Activated naive CD4-positive, alpha-beta T cell treated with anti-CD3 and anti-CD28 coated beads, Interleukin-2, amount 10 ng/mL, durations not matched to agents 7 days and 5 days (primary cell): ENCODE measurements around the gene ARHGEF10L.

Source experiments
- CTCF ChIA-PET: fragments of 350-600 bp; sonication (Branson Sonifier 250); formaldehyde crosslinking; loops from one replicate; lab custom pipeline; 2021; ENCODE audit warnings: antibody characterized with exemption; lab: Charles Lee
- DNase-seq: peaks from one replicate; pipeline ENCODE4 v3.0.0-alpha.2; 2020
- H3K27ac Mint-ChIP-seq: one replicate; pipeline ENCODE4 v1.8.0; 2021; ENCODE audit warnings: mild to moderate bottlenecking, moderate library complexity, mixed read lengths
- H3K27me3 Mint-ChIP-seq: one replicate; pipeline ENCODE4 v1.8.0; 2021; ENCODE audit warnings: mild to moderate bottlenecking, mixed read lengths
- H3K36me3 Mint-ChIP-seq: one replicate; pipeline ENCODE4 v1.8.0; 2021; ENCODE audit warnings: mixed read lengths
- H3K4me1 Mint-ChIP-seq: one replicate; pipeline ENCODE4 v1.8.0; 2021; ENCODE audit warnings: mixed read lengths
- H3K4me3 Mint-ChIP-seq: one replicate; pipeline ENCODE4 v1.8.0; 2021; ENCODE audit warnings: mild to moderate bottlenecking, moderate library complexity, mixed read lengths
- H3K9me3 Mint-ChIP-seq: one replicate; pipeline ENCODE4 v1.8.0; 2021; ENCODE audit warnings: mixed read lengths

Gene ARHGEF10L

GRCh38 chr1:17596186-17596585 lies 56.7 kb downstream of the ARHGEF10L start:
- no peaks in the 10 kb centered on the region for H3K9me3 Mint-ChIP-seq
- peaks cover 7% of the 10 kb centered on the region for H3K27me3 Mint-ChIP-seq
- no peaks in the 10 kb centered on the region for H3K36me3 Mint-ChIP-seq
- H3K4me1 Mint-ChIP-seq, result no peaks in the 10 kb centered on the region
- no peak for DNase-seq
- no peak overlapping the region for H3K27ac Mint-ChIP-seq
- H3K4me3 Mint-ChIP-seq, result no peak overlapping the region
- CTCF ChIA-PET, result no interaction called here

DNA sequence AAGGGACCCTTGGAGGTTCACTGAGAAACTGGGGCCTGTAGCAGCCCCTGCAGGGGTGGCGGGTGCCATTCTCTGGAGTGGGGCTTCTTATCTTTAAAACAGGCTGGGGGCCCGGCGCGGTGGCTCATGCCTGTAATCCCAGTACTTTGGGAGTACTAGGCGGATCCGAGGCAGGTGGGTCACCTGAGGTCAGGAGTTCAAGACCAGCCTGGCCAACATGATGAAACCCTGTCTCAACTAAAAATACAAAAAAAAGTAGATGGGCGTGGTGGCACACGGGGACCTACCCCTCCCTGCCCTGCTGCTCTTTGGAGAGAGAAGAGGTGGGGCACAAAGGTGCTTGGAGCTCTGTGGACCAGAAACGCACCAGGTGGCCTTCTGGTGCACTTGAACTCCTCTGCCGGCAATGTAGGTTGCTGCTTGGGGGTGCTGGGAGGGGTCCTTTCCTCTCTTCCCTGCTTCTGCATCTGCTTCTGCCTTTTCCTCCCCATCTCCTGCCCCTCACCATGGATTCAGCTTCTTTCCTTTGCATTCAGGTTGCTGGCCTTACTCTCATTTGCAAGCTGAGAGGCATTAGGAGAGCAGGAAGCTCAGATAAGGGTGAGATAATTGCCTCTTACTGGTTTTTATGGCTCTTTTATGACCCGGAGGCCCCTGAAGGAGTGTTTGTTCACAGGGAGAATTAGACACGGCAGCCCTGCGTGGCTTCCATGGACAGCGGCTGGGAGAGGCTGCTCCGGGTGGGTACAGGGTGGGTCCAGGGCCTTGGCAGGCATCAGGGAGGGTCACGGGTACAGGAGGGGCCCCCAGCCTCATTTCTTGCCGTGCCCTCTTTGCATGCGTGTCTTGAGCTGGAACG lies 57.4 kb downstream of the ARHGEF10L start:
- H3K4me1 Mint-ChIP-seq, result no peaks in the 10 kb centered on the region
- CTCF ChIA-PET, result interaction anchor here (1.2 kb wide), 1 partner anchor 10 kb away, joined by 4 read pairs; no protein-coding TSS in a partner anchor
- no peak for DNase-seq
- H3K27me3 Mint-ChIP-seq, result peaks cover 7% of the 10 kb centered on the region
- H3K27ac Mint-ChIP-seq, result no peak overlapping the region
- no peak overlapping the region for H3K4me3 Mint-ChIP-seq
- no peaks in the 10 kb centered on the region for H3K36me3 Mint-ChIP-seq
- H3K9me3 Mint-ChIP-seq, result no peaks in the 10 kb centered on the region

- CTCF ChIA-PET, result interaction anchor here (1.2 kb wide), 1 partner anchor 9 kb away, joined by 4 read pairs; no protein-coding TSS in a partner anchor
- no peaks in the 10 kb centered on the region for H3K4me1 Mint-ChIP-seq
- H3K27me3 Mint-ChIP-seq, result peaks cover 7% of the 10 kb centered on the region
- H3K4me3 Mint-ChIP-seq, result no peak overlapping the region
- no peaks in the 10 kb centered on the region for H3K9me3 Mint-ChIP-seq
- H3K27ac Mint-ChIP-seq, result no peak overlapping the region
- no peak for DNase-seq
- no peaks in the 10 kb centered on the region for H3K36me3 Mint-ChIP-seq
Observed at GRCh38 chr1:17597651-17598050, 58.2 kb downstream of the ARHGEF10L start.

- DNase-seq, result no peak
- H3K9me3 Mint-ChIP-seq, result no peaks in the 10 kb centered on the region
- H3K4me1 Mint-ChIP-seq, result no peaks in the 10 kb centered on the region
- peaks cover 5% of the 10 kb centered on the region for H3K27me3 Mint-ChIP-seq
- CTCF ChIA-PET, result no interaction called here
- H3K4me3 Mint-ChIP-seq, result no peak overlapping the region
- H3K27ac Mint-ChIP-seq, result no peak overlapping the region
- H3K36me3 Mint-ChIP-seq, result no peaks in the 10 kb centered on the region
Observed at GRCh38 chr1:17598251-17598650, 58.8 kb downstream of the ARHGEF10L start.

GRCh38 chr1:17599291-17599953 lies 59.9 kb downstream of the ARHGEF10L start:
- H3K4me1 Mint-ChIP-seq, result no peaks in the 10 kb centered on the region
- no peaks in the 10 kb centered on the region for H3K9me3 Mint-ChIP-seq
- no peaks in the 10 kb centered on the region for H3K36me3 Mint-ChIP-seq
- CTCF ChIA-PET, result interaction anchor here (1.3 kb wide), 1 partner anchor 97 kb away, joined by 6 read pairs; no protein-coding TSS in a partner anchor
- H3K4me3 Mint-ChIP-seq, result no peak overlapping the region
- no peak overlapping the region for H3K27ac Mint-ChIP-seq
- DNase-seq, result no peak
- peaks cover 7% of the 10 kb centered on the region for H3K27me3 Mint-ChIP-seq

GRCh38 chr1:17599954-17600300 lies 60.4 kb downstream of the ARHGEF10L start:
- H3K36me3 Mint-ChIP-seq, result no peaks in the 10 kb centered on the region
- no peaks in the 10 kb centered on the region for H3K9me3 Mint-ChIP-seq
- DNase-seq, result no peak
- H3K4me3 Mint-ChIP-seq, result no peak overlapping the region
- CTCF ChIA-PET, result interaction anchor here (1.3 kb wide), 1 partner anchor 98 kb away, joined by 6 read pairs; no protein-coding TSS in a partner anchor
- H3K27me3 Mint-ChIP-seq, result peaks cover 10% of the 10 kb centered on the region
- H3K4me1 Mint-ChIP-seq, result no peaks in the 10 kb centered on the region
- H3K27ac Mint-ChIP-seq, result no peak overlapping the region

DNA sequence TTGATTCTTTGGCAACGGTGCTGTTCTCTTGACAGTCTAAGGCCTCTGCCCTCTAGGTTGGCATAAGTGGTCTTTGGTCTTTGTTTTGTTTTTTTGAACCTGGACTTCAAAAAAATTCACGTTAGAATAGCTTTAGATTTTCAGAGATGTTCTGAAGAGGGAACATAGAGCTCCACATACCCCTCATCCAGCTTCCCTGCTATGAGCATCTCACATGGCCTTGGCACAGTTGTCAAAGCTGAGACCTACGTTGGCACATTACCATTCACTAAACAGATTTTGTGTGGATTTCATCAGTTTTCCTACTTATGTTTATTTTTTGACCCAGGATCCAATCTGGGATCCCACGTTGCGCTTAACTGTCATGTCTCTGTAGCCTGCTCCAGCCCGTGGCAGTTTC lies 60.8 kb downstream of the ARHGEF10L start:
- H3K4me1 Mint-ChIP-seq, result no peaks in the 10 kb centered on the region
- no peak overlapping the region for H3K27ac Mint-ChIP-seq
- H3K9me3 Mint-ChIP-seq, result no peaks in the 10 kb centered on the region
- H3K4me3 Mint-ChIP-seq, result no peak overlapping the region
- DNase-seq, result no peak
- H3K36me3 Mint-ChIP-seq, result no peaks in the 10 kb centered on the region
- peaks cover 11% of the 10 kb centered on the region for H3K27me3 Mint-ChIP-seq
- CTCF ChIA-PET, result interaction anchor here (1.3 kb wide), 1 partner anchor 98 kb away, joined by 6 read pairs; no protein-coding TSS in a partner anchor

DNA sequence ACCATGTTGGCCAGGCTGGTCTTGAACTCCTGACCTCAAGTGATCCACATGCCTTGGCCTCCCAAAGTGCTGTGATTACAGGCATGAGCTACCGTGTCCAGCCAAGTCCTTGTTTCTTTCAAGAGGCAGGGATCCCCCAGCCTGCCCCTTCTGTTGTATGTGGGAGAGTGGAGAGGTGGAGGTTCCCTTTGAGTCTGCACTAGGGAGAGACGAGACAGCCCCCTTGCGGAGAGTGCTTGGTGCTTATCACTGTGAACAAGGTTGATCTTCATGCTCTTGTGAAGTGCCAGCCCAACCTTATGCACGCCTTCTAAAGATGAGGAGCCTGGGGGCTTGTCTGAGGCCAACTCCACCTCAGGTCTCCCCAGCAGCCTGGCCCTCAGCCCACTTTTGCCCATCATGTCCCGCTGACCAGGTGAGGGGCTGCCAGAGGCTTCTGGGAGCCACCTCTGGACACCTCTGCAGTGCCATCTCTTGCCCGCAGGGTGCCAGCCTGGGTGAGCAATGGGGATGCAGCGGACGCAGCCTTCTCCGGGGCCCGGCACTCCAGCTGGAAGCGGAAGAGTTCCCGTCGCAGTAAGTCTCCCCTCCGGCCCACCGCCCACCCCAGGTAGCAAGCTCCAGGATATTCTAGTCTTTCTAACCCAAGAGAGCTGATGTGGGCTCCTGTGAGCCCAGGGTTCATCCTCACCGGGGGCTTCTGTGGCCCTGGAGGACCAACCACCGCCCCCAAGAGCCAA lies 62.3 kb downstream of the ARHGEF10L start:
- H3K27me3 Mint-ChIP-seq, result peaks cover 8% of the 10 kb centered on the region
- no peaks in the 10 kb centered on the region for H3K4me1 Mint-ChIP-seq
- H3K27ac Mint-ChIP-seq, result no peak overlapping the region
- no peaks in the 10 kb centered on the region for H3K9me3 Mint-ChIP-seq
- H3K4me3 Mint-ChIP-seq, result no peak overlapping the region
- DNase-seq, result no peak
- CTCF ChIA-PET, result interaction anchor here (1.1 kb wide), 1 partner anchor 99 kb away, joined by 3 read pairs; no protein-coding TSS in a partner anchor
- H3K36me3 Mint-ChIP-seq, result no peaks in the 10 kb centered on the region

DNA sequence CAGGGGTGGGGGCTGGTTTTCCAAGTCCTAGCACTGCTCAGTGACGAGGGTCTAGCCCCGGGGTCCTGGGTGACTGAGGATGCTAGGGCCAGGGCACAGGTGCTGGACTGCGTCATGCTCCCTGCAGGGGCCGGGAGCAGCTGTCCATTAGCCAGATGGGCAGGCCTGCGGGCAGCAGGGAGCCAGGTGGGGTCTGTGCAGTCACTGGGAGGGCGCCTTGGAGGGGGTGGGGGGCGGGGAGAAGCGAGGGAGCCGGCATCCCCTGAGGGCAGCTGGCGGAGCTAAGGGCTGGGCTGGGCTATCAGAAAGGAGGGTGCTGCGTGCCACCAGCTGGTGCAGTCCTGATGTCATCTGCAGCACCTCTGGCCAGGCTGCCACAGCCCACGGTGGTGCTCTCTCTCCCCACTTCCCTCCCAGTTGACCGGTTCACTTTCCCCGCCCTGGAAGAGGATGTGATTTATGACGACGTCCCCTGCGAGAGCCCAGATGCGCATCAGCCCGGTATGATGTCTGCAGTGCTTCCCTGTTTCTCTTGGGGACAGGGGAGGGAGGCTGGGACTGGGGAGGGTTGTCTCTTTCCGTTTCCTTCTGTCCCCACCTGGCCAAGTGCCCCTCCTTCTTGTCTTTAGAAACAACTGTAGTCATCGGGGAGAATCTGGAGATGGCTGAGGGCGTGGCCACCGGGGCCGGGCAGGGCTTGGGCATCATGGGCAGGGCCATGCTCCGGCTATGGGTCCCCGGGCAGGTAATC lies 63.8 kb downstream of the ARHGEF10L start:
- H3K4me1 Mint-ChIP-seq, result no peaks in the 10 kb centered on the region
- no peak overlapping the region for H3K27ac Mint-ChIP-seq
- H3K4me3 Mint-ChIP-seq, result no peak overlapping the region
- no peak for DNase-seq
- no peaks in the 10 kb centered on the region for H3K9me3 Mint-ChIP-seq
- CTCF ChIA-PET, result interaction anchor here (1.3 kb wide), 1 partner anchor 101 kb away, joined by 3 read pairs; no protein-coding TSS in a partner anchor
- peaks cover 8% of the 10 kb centered on the region for H3K27me3 Mint-ChIP-seq
- H3K36me3 Mint-ChIP-seq, result no peaks in the 10 kb centered on the region

DNA sequence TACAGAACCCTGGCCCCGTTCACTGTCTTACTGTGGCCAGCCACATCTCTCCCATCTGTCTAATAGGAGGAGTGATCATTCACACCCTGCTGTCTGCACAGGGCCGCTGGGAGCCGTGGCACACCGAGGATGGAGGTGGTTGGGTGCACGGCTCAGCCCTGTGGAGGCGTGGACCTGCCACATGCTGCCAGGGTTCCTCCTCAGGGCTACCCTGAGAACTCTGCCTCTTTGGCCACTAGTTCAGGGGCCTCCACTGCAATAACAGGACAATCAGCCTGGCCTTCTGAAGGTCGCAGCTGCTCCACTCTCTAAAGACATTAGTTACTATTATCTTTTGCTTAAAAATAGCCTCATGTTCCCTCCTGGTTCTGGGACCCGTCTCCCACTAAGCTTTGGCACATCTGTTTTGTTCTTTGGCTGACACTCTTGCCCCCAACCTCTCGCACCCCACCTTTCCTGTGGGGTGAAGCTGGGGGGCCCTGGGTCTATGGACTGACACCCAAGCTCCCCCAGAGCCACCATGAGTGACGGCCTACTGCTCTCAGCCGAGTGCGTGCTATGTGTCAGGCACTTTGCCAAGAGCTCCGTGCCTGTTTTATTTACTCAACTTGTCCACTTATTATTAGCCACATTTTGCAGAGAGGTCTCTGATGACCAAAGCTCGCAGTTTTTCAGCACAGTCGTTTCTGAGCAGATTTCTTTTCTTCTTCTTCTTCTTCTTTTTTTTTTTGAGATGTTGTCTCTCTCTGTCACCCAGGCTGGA lies 66.3 kb downstream of the ARHGEF10L start:
- Mint-ChIP-seq H3K9me3 (no peaks in the 10 kb centered on the region), H3K4me3 (no peak overlapping the region), H3K27ac (no peak overlapping the region), H3K4me1 (no peaks in the 10 kb centered on the region), H3K27me3 (peaks cover 8% of the 10 kb centered on the region), H3K36me3 (no peaks in the 10 kb centered on the region)
- DNase-seq, result no peak
- CTCF ChIA-PET, result interaction anchor here (1.4 to 4.2 kb wide), 4 partner anchors 14 to 104 kb away, joined by 6 to 68 read pairs (median 12); no protein-coding TSS in a partner anchor

GRCh38 chr1:17606826-17607440 lies 67.4 kb downstream of the ARHGEF10L start:
- no peaks in the 10 kb centered on the region for H3K36me3 Mint-ChIP-seq
- H3K9me3 Mint-ChIP-seq, result no peaks in the 10 kb centered on the region
- H3K27ac Mint-ChIP-seq, result no peak overlapping the region
- H3K27me3 Mint-ChIP-seq, result peaks cover 8% of the 10 kb centered on the region
- H3K4me3 Mint-ChIP-seq, result no peak overlapping the region
- DNase-seq, result peak; percentile 69
- H3K4me1 Mint-ChIP-seq, result no peaks in the 10 kb centered on the region
- CTCF ChIA-PET, result interaction anchor here (0.7 to 4.2 kb wide), 11 partner anchors 10 to 188 kb away, joined by 3 to 68 read pairs (median 6); no protein-coding TSS in a partner anchor
